K562 (cell line): ENCODE measurements around the gene TUT4. TPM values are rescaled to one million over a fixed set of nuclear protein-coding genes. Genes with fewer than 3 reads are reported as not detected.

Experiments used
- ATAC-seq: fragments of 200-7000 bp; cut with Tn5 transposase; 3 replicates; pipeline ENCODE4 v1.9.1; 2020; ENCODE audit warnings: moderate library complexity
- BruUV-seq: library from RNA; stranded (reverse); fragments of 400-500 nt; replicated peaks from 2 replicates; lab custom pipeline; 2021; lab: Mats Ljungman, UMichigan
- CTCF ChIA-PET: fragments of 300-600 bp; formaldehyde crosslinking; extraction: SDS; loops from one replicate; lab custom pipeline; 2021; ENCODE audit warnings: low intra/inter-chr PET ratio; lab: Yijun Ruan, JAX
- POLR2A ChIA-PET: fragments of 300-600, 350-650 bp; sonication (Branson Sonifier 250); formaldehyde crosslinking; extraction: SDS; loops from one replicate; lab custom pipeline; 2021; ENCODE audit warnings: antibody characterized with exemption, inconsistent platforms; lab: Yijun Ruan, JAX
- DNase-seq, 4 experiments: peaks; one replicate each; pipeline versions ENCODE4 v3.0.0 to v3.0.0-alpha.2; 2011 to 2018; ENCODE audit warnings: low spot score in 3 of 4, mixed read lengths in 3 of 4; ENCODE audit errors: extremely low read depth in 1 of 4
- FAIRE-seq: peaks from 2 replicates; lab custom pipeline; 2011; peaks lifted over from hg19 to GRCh38; lab: Jason Lieb, UNC
- H2AFZ ChIP-seq: 2 replicates; pipeline ENCODE4 v1.6.0; 2011; ENCODE audit warnings: low read depth, low read length, control low read depth, inconsistent platforms
- H3K27ac ChIP-seq: fragments of 200-600 bp; 3 replicates; pipeline ENCODE4 v1.8.0; 2011; ENCODE audit warnings: low read depth, mild to moderate bottlenecking, control low read depth, inconsistent platforms, low read length, moderate library complexity, mixed read lengths; ENCODE audit errors: extremely low read depth
- H3K27me3 ChIP-seq, 2 experiments: fragments of 300-600 bp in 1 of 2; 2 replicates in 1 of 2; 3 replicates in 1 of 2; pipeline versions ENCODE4 v1.6.0 to v1.8.0; 2011; ENCODE audit warnings: inconsistent platforms in 2 of 2, low read length in 2 of 2, mild to moderate bottlenecking in 1 of 2, mixed read lengths in 1 of 2, moderate library complexity in 1 of 2; ENCODE audit not compliant: control insufficient read depth in 2 of 2, insufficient read depth in 2 of 2
- H3K36me3 ChIP-seq: fragments of 300-600 bp; 3 replicates; pipeline ENCODE4 v1.8.0; 2011; ENCODE audit warnings: mild to moderate bottlenecking, low read length, inconsistent platforms; ENCODE audit not compliant: control insufficient read depth, insufficient read depth
- H3K4me1 ChIP-seq, 2 experiments: fragments of 200-600 bp in 1 of 2; replicated peaks in 1 of 2; 2 replicates in 1 of 2; 3 replicates in 1 of 2; pipeline versions ENCODE4 v1.5.1 to v1.8.0; 2011; ENCODE audit warnings: inconsistent platforms in 2 of 2, low read length in 2 of 2, mild to moderate bottlenecking in 1 of 2, mixed read lengths in 1 of 2, moderate library complexity in 1 of 2; ENCODE audit not compliant: control insufficient read depth in 2 of 2, insufficient read depth in 2 of 2
- H3K4me2 ChIP-seq: 2 replicates; pipeline ENCODE4 v1.6.1; 2011; ENCODE audit warnings: low read length, control low read depth, inconsistent platforms, mixed read lengths; ENCODE audit not compliant: insufficient read depth
- H3K4me3 ChIP-seq: fragments of 200-600 bp; sonication (generic), shearing (Covaris generic); 2 replicates; pipeline ENCODE4 v1.5.1; 2016; ENCODE audit warnings: control low read depth, inconsistent platforms
- H3K79me2 ChIP-seq: fragments of 200-600 bp; 3 replicates; pipeline ENCODE4 v1.8.0; 2011; ENCODE audit warnings: low read length, inconsistent platforms; ENCODE audit not compliant: control insufficient read depth, insufficient read depth
- H3K9ac ChIP-seq, 2 experiments: 2 replicates each; pipeline versions ENCODE4 v1.6.0 to v1.6.1; 2011; ENCODE audit warnings: low read depth in 2 of 2, low read length in 2 of 2, control low read depth in 1 of 2, inconsistent platforms in 1 of 2, mild to moderate bottlenecking in 1 of 2, mixed read lengths in 1 of 2; ENCODE audit not compliant: insufficient read depth in 1 of 2
- H3K9me1 ChIP-seq: one replicate; pipeline ENCODE4 v1.6.0; 2011; ENCODE audit warnings: inconsistent platforms, mild to moderate bottlenecking, low read length, moderate library complexity; ENCODE audit not compliant: control insufficient read depth, insufficient read depth
- H3K9me3 ChIP-seq: replicated peaks from 2 replicates; pipeline ENCODE4 v1.5.1; 2011; ENCODE audit warnings: low read depth, low read length, inconsistent platforms; ENCODE audit not compliant: control insufficient read depth, insufficient read depth
- H4K20me1 ChIP-seq: replicated peaks from 2 replicates; pipeline ENCODE4 v1.6.1; 2011; ENCODE audit warnings: low read length, inconsistent platforms, mixed read lengths; ENCODE audit not compliant: control insufficient read depth, insufficient read depth
- NFIC ChIP-seq: fragments of 450-650 bp; IDR thresholded peaks from 2 replicates; pipeline ENCODE4 v1.6.1; 2017; ENCODE audit warnings: mild to moderate bottlenecking, inconsistent platforms
- ZNF354B ChIP-seq: fragments of 250-450 bp; sonication (Bioruptor Pico); IDR thresholded peaks from 2 replicates; pipeline ENCODE4 v1.4.0; 2020
- WGBS: fragments of 100-300 bp; shearing (Covaris generic); methylation state at CpG from one replicate; pipeline ENCODE4 v1.1.6; 2016; ENCODE audit warnings: low coverage, mixed read lengths; ENCODE audit not compliant: insufficient coverage; ENCODE audit errors: missing lambda C conversion rate; 5-methylcytosine and 5-hydroxymethylcytosine counted together
- in situ Hi-C: fragments of 300-500 bp; cut with MboI; formaldehyde crosslinking; loops from 4 replicates; pipeline ENCODE4 v1.15.0; 2018; ENCODE audit warnings: inconsistent platforms, mixed read lengths
- intact Hi-C: fragments of 100-400 bp; cut with micrococcal nuclease; formaldehyde crosslinking; loops from 2 replicates; pipeline ENCODE4 v1.14.2; 2022
- polyA plus RNA-seq, 8 experiments: library from polyadenylated mRNA; depleted of rRNA in 4 of 8; stranded (reverse) in 5 of 8; unstranded in 3 of 8; fragments of >200 nt; fragmentation: Nextera tagmentation in 2 of 8; fragmentation: Illumina TruSeq in 1 of 8; extraction: Ambion mirVana in 2 of 8; extraction: Trizol in 1 of 8; gene quantifications; 2 replicates each; pipeline versions ENCODE4 v1.2.1 to v1.2.3, GENCODE V29; 2011 to 2014; ENCODE audit warnings: inconsistent platforms in 1 of 8, missing spikeins in 1 of 8
- total RNA-seq, 7 experiments: library from RNA; depleted of rRNA in 6 of 7; stranded (reverse); fragments of >200 nt in 6 of 7; fragmentation: Illumina TruSeq in 2 of 7; extraction: Trizol in 2 of 7; gene quantifications; 2 replicates each; pipeline versions ENCODE4 v1.2.1 to v1.2.3, GENCODE V29; 2011 to 2021; ENCODE audit warnings: low replicate concordance in 1 of 7
- TF ChIP-seq, protein P1 (sequence below): fragments of 200-600 bp; sonication (generic); IDR thresholded peaks from one replicate; pipeline ENCODE4 v1.6.1; 2012; ENCODE audit warnings: mild to moderate bottlenecking, low read depth, low read length, inconsistent platforms

The TUT4 gene
- total and polyA plus RNA-seq, 9 of the 15 experiments (the other 6 are each of a cell fraction or from before 2014, with no cell fraction given) = 15.8 to 53.5 (median 36.7) TPM

DNA sequence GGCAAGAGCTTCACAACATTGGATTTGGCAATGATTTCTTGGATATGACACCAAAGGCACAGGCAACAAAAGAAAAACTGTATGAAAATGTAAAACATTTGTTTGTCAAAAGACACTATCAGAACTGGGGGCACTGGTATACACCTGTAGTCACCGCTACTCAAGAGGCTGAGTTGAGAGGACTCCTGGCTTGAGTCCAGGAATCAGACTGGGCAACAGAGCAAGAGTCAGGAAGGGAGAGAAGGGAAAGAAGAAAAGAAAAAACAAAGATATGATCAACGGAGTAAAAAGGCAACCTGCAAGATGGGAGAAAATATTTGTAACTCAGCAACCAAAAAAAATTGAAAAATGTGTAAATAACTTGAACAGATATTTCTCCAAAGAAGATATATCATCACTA is 6.0 kb upstream of the TUT4 start:
- BruUV-seq = no TSS peak
- H3K36me3 ChIP-seq = no peaks in the 10 kb centered on the region
- no peak overlapping the region for H3K9ac ChIP-seq
- intact Hi-C loops = no loop called here
- H3K4me2 ChIP-seq = no peak overlapping the region
- no peak overlapping the region for H3K27ac ChIP-seq
- H3K9me1 ChIP-seq = no peaks in the 10 kb centered on the region
- in situ Hi-C loops = no loop called here
- ChIA-PET POLR2A (interaction anchor here (2.6 kb wide), 1 partner anchor 8 kb away, joined by 15 read pairs; no protein-coding TSS in a partner anchor), CTCF (no interaction called here)
- no peaks in the 10 kb centered on the region for H3K27me3 ChIP-seq
- ATAC-seq = no peak
- TF ChIP-seq ZNF354B (no peak), NFIC (peak; percentile 79)
- TF ChIP-seq, protein P1, sequence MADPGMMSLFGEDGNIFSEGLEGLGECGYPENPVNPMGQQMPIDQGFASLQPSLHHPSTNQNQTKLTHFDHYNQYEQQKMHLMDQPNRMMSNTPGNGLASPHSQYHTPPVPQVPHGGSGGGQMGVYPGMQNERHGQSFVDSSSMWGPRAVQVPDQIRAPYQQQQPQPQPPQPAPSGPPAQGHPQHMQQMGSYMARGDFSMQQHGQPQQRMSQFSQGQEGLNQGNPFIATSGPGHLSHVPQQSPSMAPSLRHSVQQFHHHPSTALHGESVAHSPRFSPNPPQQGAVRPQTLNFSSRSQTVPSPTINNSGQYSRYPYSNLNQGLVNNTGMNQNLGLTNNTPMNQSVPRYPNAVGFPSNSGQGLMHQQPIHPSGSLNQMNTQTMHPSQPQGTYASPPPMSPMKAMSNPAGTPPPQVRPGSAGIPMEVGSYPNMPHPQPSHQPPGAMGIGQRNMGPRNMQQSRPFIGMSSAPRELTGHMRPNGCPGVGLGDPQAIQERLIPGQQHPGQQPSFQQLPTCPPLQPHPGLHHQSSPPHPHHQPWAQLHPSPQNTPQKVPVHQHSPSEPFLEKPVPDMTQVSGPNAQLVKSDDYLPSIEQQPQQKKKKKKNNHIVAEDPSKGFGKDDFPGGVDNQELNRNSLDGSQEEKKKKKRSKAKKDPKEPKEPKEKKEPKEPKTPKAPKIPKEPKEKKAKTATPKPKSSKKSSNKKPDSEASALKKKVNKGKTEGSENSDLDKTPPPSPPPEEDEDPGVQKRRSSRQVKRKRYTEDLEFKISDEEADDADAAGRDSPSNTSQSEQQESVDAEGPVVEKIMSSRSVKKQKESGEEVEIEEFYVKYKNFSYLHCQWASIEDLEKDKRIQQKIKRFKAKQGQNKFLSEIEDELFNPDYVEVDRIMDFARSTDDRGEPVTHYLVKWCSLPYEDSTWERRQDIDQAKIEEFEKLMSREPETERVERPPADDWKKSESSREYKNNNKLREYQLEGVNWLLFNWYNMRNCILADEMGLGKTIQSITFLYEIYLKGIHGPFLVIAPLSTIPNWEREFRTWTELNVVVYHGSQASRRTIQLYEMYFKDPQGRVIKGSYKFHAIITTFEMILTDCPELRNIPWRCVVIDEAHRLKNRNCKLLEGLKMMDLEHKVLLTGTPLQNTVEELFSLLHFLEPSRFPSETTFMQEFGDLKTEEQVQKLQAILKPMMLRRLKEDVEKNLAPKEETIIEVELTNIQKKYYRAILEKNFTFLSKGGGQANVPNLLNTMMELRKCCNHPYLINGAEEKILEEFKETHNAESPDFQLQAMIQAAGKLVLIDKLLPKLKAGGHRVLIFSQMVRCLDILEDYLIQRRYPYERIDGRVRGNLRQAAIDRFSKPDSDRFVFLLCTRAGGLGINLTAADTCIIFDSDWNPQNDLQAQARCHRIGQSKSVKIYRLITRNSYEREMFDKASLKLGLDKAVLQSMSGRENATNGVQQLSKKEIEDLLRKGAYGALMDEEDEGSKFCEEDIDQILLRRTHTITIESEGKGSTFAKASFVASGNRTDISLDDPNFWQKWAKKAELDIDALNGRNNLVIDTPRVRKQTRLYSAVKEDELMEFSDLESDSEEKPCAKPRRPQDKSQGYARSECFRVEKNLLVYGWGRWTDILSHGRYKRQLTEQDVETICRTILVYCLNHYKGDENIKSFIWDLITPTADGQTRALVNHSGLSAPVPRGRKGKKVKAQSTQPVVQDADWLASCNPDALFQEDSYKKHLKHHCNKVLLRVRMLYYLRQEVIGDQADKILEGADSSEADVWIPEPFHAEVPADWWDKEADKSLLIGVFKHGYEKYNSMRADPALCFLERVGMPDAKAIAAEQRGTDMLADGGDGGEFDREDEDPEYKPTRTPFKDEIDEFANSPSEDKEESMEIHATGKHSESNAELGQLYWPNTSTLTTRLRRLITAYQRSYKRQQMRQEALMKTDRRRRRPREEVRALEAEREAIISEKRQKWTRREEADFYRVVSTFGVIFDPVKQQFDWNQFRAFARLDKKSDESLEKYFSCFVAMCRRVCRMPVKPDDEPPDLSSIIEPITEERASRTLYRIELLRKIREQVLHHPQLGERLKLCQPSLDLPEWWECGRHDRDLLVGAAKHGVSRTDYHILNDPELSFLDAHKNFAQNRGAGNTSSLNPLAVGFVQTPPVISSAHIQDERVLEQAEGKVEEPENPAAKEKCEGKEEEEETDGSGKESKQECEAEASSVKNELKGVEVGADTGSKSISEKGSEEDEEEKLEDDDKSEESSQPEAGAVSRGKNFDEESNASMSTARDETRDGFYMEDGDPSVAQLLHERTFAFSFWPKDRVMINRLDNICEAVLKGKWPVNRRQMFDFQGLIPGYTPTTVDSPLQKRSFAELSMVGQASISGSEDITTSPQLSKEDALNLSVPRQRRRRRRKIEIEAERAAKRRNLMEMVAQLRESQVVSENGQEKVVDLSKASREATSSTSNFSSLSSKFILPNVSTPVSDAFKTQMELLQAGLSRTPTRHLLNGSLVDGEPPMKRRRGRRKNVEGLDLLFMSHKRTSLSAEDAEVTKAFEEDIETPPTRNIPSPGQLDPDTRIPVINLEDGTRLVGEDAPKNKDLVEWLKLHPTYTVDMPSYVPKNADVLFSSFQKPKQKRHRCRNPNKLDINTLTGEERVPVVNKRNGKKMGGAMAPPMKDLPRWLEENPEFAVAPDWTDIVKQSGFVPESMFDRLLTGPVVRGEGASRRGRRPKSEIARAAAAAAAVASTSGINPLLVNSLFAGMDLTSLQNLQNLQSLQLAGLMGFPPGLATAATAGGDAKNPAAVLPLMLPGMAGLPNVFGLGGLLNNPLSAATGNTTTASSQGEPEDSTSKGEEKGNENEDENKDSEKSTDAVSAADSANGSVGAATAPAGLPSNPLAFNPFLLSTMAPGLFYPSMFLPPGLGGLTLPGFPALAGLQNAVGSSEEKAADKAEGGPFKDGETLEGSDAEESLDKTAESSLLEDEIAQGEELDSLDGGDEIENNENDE = no peak
- H3K4me1 ChIP-seq = peaks cover under 1 to 10% of the 10 kb centered on the region in 2 experiments; a peak in 4 of 5 replicates
- no peak overlapping the region for H3K4me3 ChIP-seq
- no peaks in the 10 kb centered on the region for H4K20me1 ChIP-seq
- H2AFZ ChIP-seq = no peak overlapping the region
- no peak for FAIRE-seq
- DNase-seq = no peak
- no peaks in the 10 kb centered on the region for H3K9me3 ChIP-seq
- no peaks in the 10 kb centered on the region for H3K79me2 ChIP-seq
- WGBS = 45% methylated on average over 2 of the region's 2 CpGs
